Measurements from ENCODE around the gene YIF1B. TPM values are rescaled to one million over a fixed set of nuclear protein-coding genes. Genes with fewer than 3 reads are reported as not detected.

Gene YIF1B
- total RNA-seq, 4 donors from 2014 or later, result 14.2 to 36.4 (median 26.1) TPM

- WGBS, result 96% methylated on average over 22 of the region's 22 CpGs
- Histone ChIP-seq H3K9me3 (no peaks in the 10 kb centered on the region), H3K4me1 (peaks cover 23% of the 10 kb centered on the region), H3K27me3 (no peaks in the 10 kb centered on the region), H3K27ac (no peak overlapping the region), H3K36me3 (peaks cover 40% of the 10 kb centered on the region), H3K4me3 (no peak overlapping the region)
- no peak for DNase-seq (ENCODE audit: low spot score in 2 of 2)
- TF ChIP-seq CTCF (IDR thresholded peaks at IDR 0.05), result no peak
- TF ChIP-seq EP300 (IDR thresholded peaks at IDR 0.05), result no peak
- no peak for TF ChIP-seq POLR2AphosphoS5 (IDR thresholded peaks at IDR 0.05)
- no peak for TF ChIP-seq POLR2A (IDR thresholded peaks at IDR 0.05)
These were observed 10.8 kb upstream of the YIF1B start for GRCh38 chr19:38326591-38326990.

DNA sequence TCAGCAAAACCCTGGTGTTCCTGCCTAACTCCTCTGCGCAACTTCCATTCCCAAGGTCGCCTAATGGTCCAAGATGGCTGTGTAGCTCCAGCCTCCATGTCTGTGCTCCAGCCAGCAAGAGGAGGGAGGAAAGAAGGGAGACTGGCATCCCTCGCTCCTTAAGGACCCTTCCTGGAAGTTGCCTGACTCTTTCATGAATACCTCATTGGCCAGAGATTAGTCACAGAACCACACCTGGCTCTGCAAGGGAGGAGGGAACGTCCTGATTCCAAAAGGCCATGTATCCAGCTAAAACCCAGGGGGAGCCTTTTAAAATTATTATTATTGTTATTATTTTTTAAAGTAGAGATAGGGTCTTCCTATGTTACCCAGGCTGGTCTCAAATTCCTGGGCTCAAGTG, 8.7 kb upstream of the YIF1B start:
- no peaks in the 10 kb centered on the region for H3K9me3 ChIP-seq
- WGBS, result 80% methylated on average over 4 of the region's 4 CpGs

GRCh38 chr19:38323291-38323690, 7.5 kb upstream of the YIF1B start:
- Histone ChIP-seq H3K36me3 (peaks cover 34% of the 10 kb centered on the region), H3K4me3 (no peak overlapping the region), H3K4me1 (peaks cover 51% of the 10 kb centered on the region), H3K27me3 (no peaks in the 10 kb centered on the region), H3K27ac (no peak overlapping the region), H3K9me3 (no peaks in the 10 kb centered on the region)
- TF ChIP-seq EP300 (IDR thresholded peaks at IDR 0.05) (no peak), CTCF (IDR thresholded peaks at IDR 0.05) (no peak), POLR2A (IDR thresholded peaks at IDR 0.05) (no peak), POLR2AphosphoS5 (IDR thresholded peaks at IDR 0.05) (no peak)
- WGBS, result 51% methylated on average over 7 of the region's 7 CpGs
- DNase-seq (ENCODE audit: low spot score in 2 of 2), result no peak

More for the DNA sequence above, 8.7 kb upstream of the YIF1B start:
- peaks cover 36% of the 10 kb centered on the region for H3K36me3 ChIP-seq
- H3K27me3 ChIP-seq, result no peaks in the 10 kb centered on the region
- no peak for TF ChIP-seq CTCF (IDR thresholded peaks at IDR 0.05)
- no peak for TF ChIP-seq POLR2A (IDR thresholded peaks at IDR 0.05)
- TF ChIP-seq EP300 (IDR thresholded peaks at IDR 0.05), result no peak
- no peak for TF ChIP-seq POLR2AphosphoS5 (IDR thresholded peaks at IDR 0.05)
- no peak for DNase-seq (ENCODE audit: low spot score in 2 of 2)
- H3K27ac ChIP-seq, result no peak overlapping the region
- H3K4me3 ChIP-seq, result no peak overlapping the region
- H3K4me1 ChIP-seq, result peaks cover 39% of the 10 kb centered on the region

GRCh38 chr19:38321646-38322196, 6.0 kb upstream of the YIF1B start:
- Histone ChIP-seq H3K27ac (peak overlapping the region; percentile 73), H3K4me3 (peak overlapping the region; percentile 59), H3K36me3 (peaks cover 18% of the 10 kb centered on the region), H3K27me3 (no peaks in the 10 kb centered on the region), H3K9me3 (no peaks in the 10 kb centered on the region), H3K4me1 (peaks cover 59% of the 10 kb centered on the region)
- WGBS, result 41% methylated on average over 11 of the region's 11 CpGs
- DNase-seq (ENCODE audit: low spot score in 2 of 2), result no peak
- no peak for TF ChIP-seq EP300 (IDR thresholded peaks at IDR 0.05)
- no peak for TF ChIP-seq POLR2A (IDR thresholded peaks at IDR 0.05)
- no peak for TF ChIP-seq CTCF (IDR thresholded peaks at IDR 0.05)
- TF ChIP-seq POLR2AphosphoS5 (IDR thresholded peaks at IDR 0.05), result no peak

DNA sequence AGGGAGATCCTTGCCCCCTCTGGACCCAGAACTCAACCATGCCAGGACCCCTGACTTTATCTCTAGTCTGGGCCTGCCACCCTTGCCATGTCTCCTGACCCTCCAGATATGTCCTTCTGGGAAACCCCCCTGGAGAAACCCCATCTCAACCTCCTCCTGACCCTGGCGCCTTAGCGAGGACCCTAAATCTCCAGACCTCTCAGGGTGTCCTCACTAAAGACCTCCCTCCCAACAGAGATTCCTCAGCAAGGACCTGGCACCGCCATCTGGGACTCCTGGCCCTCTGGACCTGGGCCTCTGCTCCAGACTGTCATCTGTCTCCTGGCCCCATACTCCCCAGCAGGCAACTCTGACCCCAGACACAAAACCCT, 5.2 kb upstream of the YIF1B start:
- no peak for TF ChIP-seq CTCF (IDR thresholded peaks at IDR 0.05)
- no peak for TF ChIP-seq POLR2A (IDR thresholded peaks at IDR 0.05)
- no peak for TF ChIP-seq EP300 (IDR thresholded peaks at IDR 0.05)
- no peak for TF ChIP-seq POLR2AphosphoS5 (IDR thresholded peaks at IDR 0.05)
- Histone ChIP-seq H3K27me3 (no peaks in the 10 kb centered on the region), H3K9me3 (no peaks in the 10 kb centered on the region), H3K27ac (peak overlapping the region; percentile 73), H3K36me3 (peaks cover 10% of the 10 kb centered on the region), H3K4me3 (peak overlapping the region; percentile 59), H3K4me1 (peaks cover 66% of the 10 kb centered on the region)
- DNase-seq (ENCODE audit: low spot score in 2 of 2), result no peak
- 66% methylated on average over 3 of the region's 3 CpGs for WGBS
